ENCODE data around the gene TBKBP1. TPM values are rescaled to one million over a fixed set of nuclear protein-coding genes. Genes with fewer than 3 reads are reported as not detected.

TBKBP1 gene
- polyA plus RNA-seq, 3 donors: 0.22 to 7.7 (median 0.45) TPM

- Histone ChIP-seq H2AFZ (ENCODE audit: insufficient read depth, low read depth, low read length, poor library complexity, severe bottlenecking) (no peak overlapping the region), H3K4me2 (replicated peaks; ENCODE audit: extremely low read depth, low read length, poor library complexity, severe bottlenecking) (no peak overlapping the region)
These were observed 41.6 kb downstream of the TBKBP1 start for GRCh38 chr17:47735536-47736011.

More at GRCh38 chr17:47735536-47736011, 41.6 kb downstream of the TBKBP1 start:
- Mint-ChIP-seq H3K4me3 (peak overlapping the region in 1 of 2 donors; percentile 74), H3K36me3 (peaks cover 2 to 7% of the 10 kb centered on the region in 2 donors), H3K27me3 (ENCODE audit: low read depth in 3 of 3) (peaks cover 45 to 53% (median 49%) of the 10 kb centered on the region in 3 donors), H3K9me3 (peaks cover 0 to 16% (median 3%) of the 10 kb centered on the region in 7 donors), H3K27ac (no peak overlapping the region), H3K4me1 (peaks cover 12% of the 10 kb centered on the region)
- WGBS (ENCODE audit: insufficient coverage): 55% methylated on average over 3 of the region's 3 CpGs
- H3K4me1 ChIP-seq (ENCODE audit: control insufficient read depth in 1 of 2, insufficient read depth in 2 of 2, low read length in 2 of 2): peaks cover 5 to 13% of the 10 kb centered on the region in 2 donors
- H3K36me3 ChIP-seq (replicated peaks in 1 of 2; ENCODE audit: control insufficient read depth in 1 of 2, insufficient read depth in 2 of 2, low read length in 2 of 2): no peaks in the 10 kb centered on the region
- H3K27ac ChIP-seq (ENCODE audit: low read depth in 1 of 2, low read length in 2 of 2): no peak overlapping the region
- H3K4me3 ChIP-seq (replicated peaks in 1 of 3; ENCODE audit: low read depth in 2 of 3, low read length in 3 of 3): no peak overlapping the region
- H3K9me3 ChIP-seq (replicated peaks in 1 of 2; ENCODE audit: control insufficient read depth in 1 of 2, insufficient read depth in 1 of 2, low read length in 2 of 2): peaks cover 0 to 10% of the 10 kb centered on the region in 2 donors
- intact Hi-C loops (cut with micrococcal nuclease): no loop called here
- no peak for TF ChIP-seq CTCF (IDR thresholded peaks at IDR 0.05)
- H3K9ac ChIP-seq (ENCODE audit: insufficient read depth, low read length, poor library complexity, severe bottlenecking): no peak overlapping the region
- no peak for DNase-seq
- peaks cover 18 to 45% of the 10 kb centered on the region in 2 donors for H3K27me3 ChIP-seq (ENCODE audit: control insufficient read depth in 2 of 2, insufficient read depth in 2 of 2, low read length in 2 of 2)
- no peaks in the 10 kb centered on the region for H4K20me1 ChIP-seq (ENCODE audit: insufficient read depth, low read length)
- H3K79me2 ChIP-seq (ENCODE audit: insufficient read depth, low read length): no peaks in the 10 kb centered on the region
